Measurements from ENCODE around the gene PPP1R27.

PPP1R27 gene

GRCh38 chr17:81804559-81805399 is 30.1 kb downstream of the PPP1R27 start:
- H3K4me3 ChIP-seq (replicated peaks; ENCODE audit: low read depth, low read length) = no peak overlapping the region
- no peak for TF ChIP-seq CTCF (IDR thresholded peaks at IDR 0.05; ENCODE audit: low read length, missing control alignments)
- no peak for DNase-seq (ENCODE audit: low read depth)

GRCh38 chr17:81803728-81804558 is 30.9 kb downstream of the PPP1R27 start, which contains the start of gene GCGR:
Gene GCGR (plus strand): TSS chr17:81804150. CDS start chr17:81809019, 4,869 bp downstream.
- no peak for DNase-seq (ENCODE audit: low read depth)
- no peak within 1 kb of the TSS for H3K4me3 ChIP-seq (replicated peaks; ENCODE audit: low read depth, low read length)
- no peak for TF ChIP-seq CTCF (IDR thresholded peaks at IDR 0.05; ENCODE audit: low read length, missing control alignments)

- H3K4me3 ChIP-seq (replicated peaks; ENCODE audit: low read depth, low read length) = no peak overlapping the region
- DNase-seq (ENCODE audit: low read depth) = no peak
- no peak for TF ChIP-seq CTCF (IDR thresholded peaks at IDR 0.05; ENCODE audit: low read length, missing control alignments)
These were observed 31.8 kb downstream of the PPP1R27 start for GRCh38 chr17:81802856-81803643.

GRCh38 chr17:81802048-81802758 is 32.6 kb downstream of the PPP1R27 start:
- H3K4me3 ChIP-seq (replicated peaks; ENCODE audit: low read depth, low read length) = no peak overlapping the region
- no peak for DNase-seq (ENCODE audit: low read depth)
- TF ChIP-seq CTCF (IDR thresholded peaks at IDR 0.05; ENCODE audit: low read length, missing control alignments) = no peak

- no peak overlapping the region for H3K4me3 ChIP-seq (replicated peaks; ENCODE audit: low read depth, low read length)
- DNase-seq (ENCODE audit: low read depth) = no peak
- no peak for TF ChIP-seq CTCF (IDR thresholded peaks at IDR 0.05; ENCODE audit: low read length, missing control alignments)
These were observed 33.5 kb downstream of the PPP1R27 start for GRCh38 chr17:81801327-81801726.

GRCh38 chr17:81794509-81794908 is 40.3 kb downstream of the PPP1R27 start:
- peak; percentile 14 for DNase-seq (ENCODE audit: low read depth)

More at GRCh38 chr17:81794509-81794908, 40.3 kb downstream of the PPP1R27 start:
- H3K4me3 ChIP-seq (replicated peaks; ENCODE audit: low read depth, low read length) = no peak overlapping the region
- no peak for TF ChIP-seq CTCF (IDR thresholded peaks at IDR 0.05; ENCODE audit: low read length, missing control alignments)
